Fibroblast of mammary gland (primary cell): ENCODE data around the gene FAM53C.

Experiments used
- DNase-seq: peaks from one replicate; pipeline ENCODE4 v3.0.0-alpha.2; 2010; ENCODE audit warnings: low read depth
- H3K4me3 ChIP-seq: 2 replicates; pipeline ENCODE4 v1.5.1; 2011; ENCODE audit warnings: low read depth, mild to moderate bottlenecking, low read length, moderate library complexity; ENCODE audit not compliant: control insufficient read depth
- CTCF ChIP-seq: conservative IDR thresholded peaks from 2 replicates; pipeline ENCODE4 v1.5.1; 2011; ENCODE audit warnings: low read depth, low read length, inconsistent platforms; ENCODE audit not compliant: control insufficient read depth, insufficient read depth

The FAM53C gene

DNA sequence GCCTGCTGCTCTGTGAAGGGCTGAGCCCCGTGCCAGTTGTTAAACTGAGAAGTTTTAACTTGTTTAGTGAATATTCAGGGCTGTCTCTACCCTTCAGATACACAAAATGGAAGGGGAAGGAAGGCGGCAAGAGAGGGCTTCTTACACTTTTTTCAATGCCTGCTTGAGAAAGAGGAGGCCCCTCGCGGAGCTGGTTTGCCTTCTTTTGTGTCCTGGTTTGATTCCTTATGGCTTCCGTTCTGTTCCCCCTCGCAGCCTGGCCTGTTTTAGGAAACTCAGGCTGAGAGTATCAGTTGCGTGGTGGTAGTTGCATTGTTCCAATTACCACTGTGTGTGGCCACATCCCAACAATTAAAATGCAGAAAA lies 1.0 kb downstream of the FAM53C start:
- DNase-seq = peak; percentile 25
- no peak for TF ChIP-seq CTCF
- peak overlapping the region; percentile 94 for H3K4me3 ChIP-seq

DNA sequence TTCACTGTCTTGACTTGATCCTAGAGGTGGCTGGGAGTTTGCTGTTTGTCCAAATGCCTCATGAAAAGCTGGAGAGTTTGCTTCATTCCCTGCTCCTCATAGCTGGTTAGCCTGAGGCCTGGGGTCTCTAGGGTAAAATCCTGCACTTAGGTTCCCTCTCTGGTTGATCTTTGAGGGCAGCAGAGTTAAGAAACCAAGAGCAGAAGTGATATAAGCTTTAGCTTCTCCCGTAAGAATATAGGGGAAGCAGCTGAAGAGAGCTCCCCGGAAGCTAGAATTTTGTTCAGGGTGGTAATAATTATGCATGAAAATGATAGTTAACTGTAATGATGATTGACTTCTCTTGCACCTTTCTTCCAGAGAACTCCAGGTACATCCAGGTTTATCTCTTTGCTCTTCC lies 1.4 kb downstream of the FAM53C start:
- DNase-seq = no peak
- peak overlapping the region; percentile 94 for H3K4me3 ChIP-seq
- no peak for TF ChIP-seq CTCF

GRCh38 chr5:138340008-138340407 lies 1.9 kb downstream of the FAM53C start:
- no peak overlapping the region for H3K4me3 ChIP-seq
- DNase-seq = no peak
- TF ChIP-seq CTCF = no peak

DNA sequence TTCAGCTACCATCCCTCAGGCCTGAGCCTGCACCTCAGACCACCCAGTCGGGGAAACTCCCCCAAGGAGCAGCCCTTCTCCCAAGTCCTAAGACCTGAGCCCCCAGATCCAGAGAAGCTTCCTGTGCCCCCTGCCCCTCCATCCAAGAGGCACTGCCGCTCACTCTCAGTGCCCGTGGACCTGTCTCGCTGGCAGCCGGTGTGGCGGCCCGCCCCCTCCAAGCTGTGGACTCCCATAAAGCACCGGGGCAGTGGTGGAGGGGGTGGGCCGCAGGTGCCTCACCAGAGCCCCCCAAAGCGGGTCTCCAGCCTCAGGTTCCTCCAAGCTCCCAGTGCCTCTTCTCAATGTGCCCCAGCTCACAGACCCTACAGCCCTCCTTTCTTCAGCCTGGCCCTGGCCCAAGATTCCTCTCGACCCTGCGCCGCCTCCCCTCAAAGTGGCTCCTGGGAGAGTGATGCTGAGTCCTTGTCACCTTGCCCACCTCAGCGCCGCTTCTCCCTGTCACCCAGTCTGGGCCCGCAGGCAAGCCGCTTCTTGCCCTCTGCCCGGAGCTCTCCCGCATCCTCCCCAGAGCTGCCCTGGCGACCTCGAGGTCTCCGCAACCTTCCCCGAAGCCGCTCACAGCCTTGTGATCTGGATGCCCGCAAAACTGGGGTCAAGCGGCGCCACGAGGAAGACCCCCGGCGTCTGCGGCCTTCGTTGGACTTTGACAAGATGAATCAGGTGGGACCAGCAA lies 7.0 kb downstream of the FAM53C start:
- no peak for TF ChIP-seq CTCF
- no peak for DNase-seq
- H3K4me3 ChIP-seq = no peak overlapping the region

- TF ChIP-seq CTCF = no peak
- DNase-seq = no peak
- no peak overlapping the region for H3K4me3 ChIP-seq
These were observed 8.8 kb downstream of the FAM53C start for GRCh38 chr5:138346889-138347288.

GRCh38 chr5:138349852-138350562 lies 11.9 kb downstream of the FAM53C start:
- DNase-seq = peak; percentile 70
- no peak for TF ChIP-seq CTCF
- H3K4me3 ChIP-seq = no peak overlapping the region

- TF ChIP-seq CTCF = no peak
- no peak for DNase-seq
- H3K4me3 ChIP-seq = no peak overlapping the region
These were observed 12.5 kb downstream of the FAM53C start for GRCh38 chr5:138350563-138350890.
